KOPT-K1 (cell line): ENCODE data around the gene FMO2.

Experiments used
- H3K27ac ChIP-seq: fragments of 200-600 bp; sonication (generic); 2 replicates; pipeline ENCODE4 v1.5.1; 2016; ENCODE audit warnings: antibody characterized with exemption, mild to moderate bottlenecking, low read depth, low read length; ENCODE audit not compliant: poor library complexity, severe bottlenecking
- H3K36me3 ChIP-seq: fragments of 200-600 bp; sonication (generic); 2 replicates; pipeline ENCODE4 v1.5.1; 2017; ENCODE audit warnings: antibody characterized with exemption, mild to moderate bottlenecking, low read length, moderate library complexity; ENCODE audit not compliant: insufficient read depth
- H3K9me3 ChIP-seq: fragments of 200-600 bp; sonication (generic); 2 replicates; pipeline ENCODE4 v1.5.1; 2017; ENCODE audit warnings: antibody characterized with exemption, low read length, mild to moderate bottlenecking; ENCODE audit not compliant: insufficient read depth, poor library complexity, severe bottlenecking

Gene FMO2

GRCh38 chr1:171251952-171252300 lies 66.8 kb downstream of the FMO2 start:
- H3K36me3 ChIP-seq: no peaks in the 10 kb centered on the region
- H3K27ac ChIP-seq: no peak overlapping the region

DNA sequence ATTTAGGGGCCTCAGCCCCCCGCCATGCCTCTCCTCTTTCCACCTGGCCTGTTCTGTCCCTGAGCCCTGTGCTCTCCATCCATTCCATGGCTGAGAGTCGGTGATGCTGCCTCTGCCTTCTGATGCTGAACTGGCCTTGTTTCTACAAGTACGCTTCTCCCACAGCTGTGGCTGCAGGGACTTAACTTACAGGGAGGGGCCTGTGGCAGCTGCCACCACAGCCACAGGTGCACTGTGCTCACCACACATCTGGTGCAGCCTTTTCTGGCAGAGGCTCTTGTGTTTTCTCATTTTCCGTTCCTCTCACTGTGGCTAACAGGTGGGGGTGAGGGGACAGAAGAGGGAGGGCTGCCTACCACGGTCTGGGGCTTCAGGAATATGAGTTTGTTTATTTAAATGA lies 67.4 kb downstream of the FMO2 start:
- Histone ChIP-seq H3K27ac (no peak overlapping the region), H3K9me3 (no peaks in the 10 kb centered on the region)

More at GRCh38 chr1:171251952-171252300, 66.8 kb downstream of the FMO2 start:
- no peaks in the 10 kb centered on the region for H3K9me3 ChIP-seq

GRCh38 chr1:171254859-171255258 lies 69.8 kb downstream of the FMO2 start:
- no peaks in the 10 kb centered on the region for H3K9me3 ChIP-seq
- no peaks in the 10 kb centered on the region for H3K36me3 ChIP-seq
- H3K27ac ChIP-seq: no peak overlapping the region

More for the DNA sequence above, 67.4 kb downstream of the FMO2 start:
- no peaks in the 10 kb centered on the region for H3K36me3 ChIP-seq

DNA sequence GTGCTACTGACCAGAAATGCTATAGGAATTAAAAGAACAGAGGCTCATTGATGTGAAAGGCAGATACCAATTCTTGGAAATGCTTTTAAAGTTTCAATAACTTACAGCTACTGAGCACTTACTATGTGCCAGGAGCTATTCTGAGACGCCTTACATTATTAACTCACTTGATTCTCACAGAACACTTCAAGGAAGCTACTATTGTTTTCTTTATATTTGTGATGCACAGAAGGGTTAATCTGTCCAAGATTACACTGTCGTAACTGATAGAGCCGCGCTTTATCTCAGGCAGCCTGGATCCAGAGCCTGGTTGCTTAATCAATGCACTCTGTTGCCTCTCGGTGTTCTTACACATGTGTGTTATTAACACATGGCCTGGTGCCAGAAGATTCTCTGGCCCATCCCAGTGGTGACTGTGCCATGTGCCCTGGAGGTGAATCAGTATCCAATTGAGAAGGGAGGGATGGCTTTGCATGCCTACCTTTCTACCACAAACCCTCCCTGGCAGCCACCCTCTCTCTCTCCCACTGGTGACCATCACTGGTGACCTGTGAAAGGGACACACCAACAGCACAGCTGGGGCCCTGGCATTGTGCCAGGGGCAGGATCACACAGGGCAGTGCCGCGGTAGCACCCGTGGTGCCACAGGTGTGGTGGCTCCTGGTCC lies 72.0 kb downstream of the FMO2 start:
- no peak overlapping the region for H3K27ac ChIP-seq
- no peaks in the 10 kb centered on the region for H3K36me3 ChIP-seq
- no peaks in the 10 kb centered on the region for H3K9me3 ChIP-seq

- no peak overlapping the region for H3K27ac ChIP-seq
- H3K9me3 ChIP-seq: no peaks in the 10 kb centered on the region
- no peaks in the 10 kb centered on the region for H3K36me3 ChIP-seq
Measured at GRCh38 chr1:171257607-171258076, 72.5 kb downstream of the FMO2 start.

DNA sequence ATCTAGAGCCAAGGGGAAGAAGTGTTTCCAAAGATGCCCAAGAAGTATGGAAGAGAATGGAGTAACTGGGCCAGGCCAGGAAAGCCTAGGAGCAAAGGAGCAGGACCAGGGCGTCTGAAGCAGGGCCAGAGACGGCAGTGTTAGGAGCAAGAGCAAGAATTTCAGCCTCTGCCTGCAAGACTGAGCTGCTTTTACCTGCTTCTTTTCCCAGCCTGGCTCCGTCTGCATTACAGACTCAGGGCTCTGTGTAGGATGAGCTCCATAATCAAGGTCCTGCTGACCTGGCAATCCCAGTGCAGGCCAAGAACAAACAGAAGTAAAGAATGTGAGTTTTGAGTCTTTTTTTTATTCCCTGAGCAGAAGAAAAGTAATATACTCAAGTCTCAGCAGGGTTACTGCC lies 73.3 kb downstream of the FMO2 start:
- Histone ChIP-seq H3K9me3 (no peaks in the 10 kb centered on the region), H3K27ac (no peak overlapping the region), H3K36me3 (no peaks in the 10 kb centered on the region)

- Histone ChIP-seq H3K36me3 (no peaks in the 10 kb centered on the region), H3K27ac (no peak overlapping the region), H3K9me3 (no peaks in the 10 kb centered on the region)
Measured at GRCh38 chr1:171258943-171259342, 73.8 kb downstream of the FMO2 start.
